ENCODE results near the gene SLC29A4.

DNA sequence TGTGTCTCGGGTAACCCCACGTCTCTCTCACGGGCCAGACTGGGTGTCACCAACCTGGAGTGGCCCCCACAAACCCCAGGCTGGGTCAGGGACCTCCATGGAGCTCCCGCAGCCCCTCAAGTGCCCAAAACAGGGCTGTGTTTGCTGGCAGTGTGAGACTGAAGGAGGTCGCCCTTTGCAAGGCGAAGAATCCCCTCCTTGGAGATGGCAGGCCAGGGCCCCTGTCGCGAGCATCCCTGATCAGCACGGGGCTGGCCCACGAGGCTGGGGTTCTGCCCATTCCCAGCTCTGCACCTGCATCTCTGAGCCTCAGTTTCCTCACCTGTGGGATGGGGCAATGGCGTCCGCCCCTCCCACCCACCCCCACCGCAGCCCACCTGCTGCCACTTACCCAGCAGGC lies 62.4 kb downstream of the SLC29A4 start:
- TF ChIP-seq, protein P1, sequence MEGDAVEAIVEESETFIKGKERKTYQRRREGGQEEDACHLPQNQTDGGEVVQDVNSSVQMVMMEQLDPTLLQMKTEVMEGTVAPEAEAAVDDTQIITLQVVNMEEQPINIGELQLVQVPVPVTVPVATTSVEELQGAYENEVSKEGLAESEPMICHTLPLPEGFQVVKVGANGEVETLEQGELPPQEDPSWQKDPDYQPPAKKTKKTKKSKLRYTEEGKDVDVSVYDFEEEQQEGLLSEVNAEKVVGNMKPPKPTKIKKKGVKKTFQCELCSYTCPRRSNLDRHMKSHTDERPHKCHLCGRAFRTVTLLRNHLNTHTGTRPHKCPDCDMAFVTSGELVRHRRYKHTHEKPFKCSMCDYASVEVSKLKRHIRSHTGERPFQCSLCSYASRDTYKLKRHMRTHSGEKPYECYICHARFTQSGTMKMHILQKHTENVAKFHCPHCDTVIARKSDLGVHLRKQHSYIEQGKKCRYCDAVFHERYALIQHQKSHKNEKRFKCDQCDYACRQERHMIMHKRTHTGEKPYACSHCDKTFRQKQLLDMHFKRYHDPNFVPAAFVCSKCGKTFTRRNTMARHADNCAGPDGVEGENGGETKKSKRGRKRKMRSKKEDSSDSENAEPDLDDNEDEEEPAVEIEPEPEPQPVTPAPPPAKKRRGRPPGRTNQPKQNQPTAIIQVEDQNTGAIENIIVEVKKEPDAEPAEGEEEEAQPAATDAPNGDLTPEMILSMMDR (IDR thresholded peaks at IDR 0.05; ENCODE audit: low read depth, low read length, missing input control), result no peak
- TF ChIP-seq RAD21 (IDR thresholded peaks at IDR 0.05) (no peak), FOXA1 (IDR thresholded peaks at IDR 0.05) (no peak)
